K562 (cell line): ENCODE results near the gene GABRR3. TPM values are rescaled to one million over a fixed set of nuclear protein-coding genes. Genes with fewer than 3 reads are reported as not detected.

Experiments
- ATAC-seq: fragments of 200-7000 bp; cut with Tn5 transposase; 3 replicates; pipeline ENCODE4 v1.9.1; 2020; ENCODE audit warnings: moderate library complexity
- BruUV-seq: library from RNA; stranded (reverse); fragments of 400-500 nt; replicated peaks from 2 replicates; lab custom pipeline; 2021; lab: Mats Ljungman, UMichigan
- CTCF ChIA-PET: fragments of 300-600 bp; formaldehyde crosslinking; extraction: SDS; loops from one replicate; lab custom pipeline; 2021; ENCODE audit warnings: low intra/inter-chr PET ratio; lab: Yijun Ruan, JAX
- POLR2A ChIA-PET: fragments of 300-600, 350-650 bp; sonication (Branson Sonifier 250); formaldehyde crosslinking; extraction: SDS; loops from one replicate; lab custom pipeline; 2021; ENCODE audit warnings: antibody characterized with exemption, inconsistent platforms; lab: Yijun Ruan, JAX
- DNase-seq, 4 experiments: peaks; one replicate each; pipeline versions ENCODE4 v3.0.0 to v3.0.0-alpha.2; 2011 to 2018; ENCODE audit warnings: low spot score in 3 of 4, mixed read lengths in 3 of 4; ENCODE audit errors: extremely low read depth in 1 of 4
- FAIRE-seq: peaks from 2 replicates; lab custom pipeline; 2011; peaks lifted over from hg19 to GRCh38; lab: Jason Lieb, UNC
- H2AFZ ChIP-seq: 2 replicates; pipeline ENCODE4 v1.6.0; 2011; ENCODE audit warnings: low read depth, low read length, control low read depth, inconsistent platforms
- H3K27ac ChIP-seq: fragments of 200-600 bp; 3 replicates; pipeline ENCODE4 v1.8.0; 2011; ENCODE audit warnings: low read depth, mild to moderate bottlenecking, control low read depth, inconsistent platforms, low read length, moderate library complexity, mixed read lengths; ENCODE audit errors: extremely low read depth
- H3K27me3 ChIP-seq, 2 experiments: fragments of 300-600 bp in 1 of 2; 2 replicates in 1 of 2; 3 replicates in 1 of 2; pipeline versions ENCODE4 v1.6.0 to v1.8.0; 2011; ENCODE audit warnings: inconsistent platforms in 2 of 2, low read length in 2 of 2, mild to moderate bottlenecking in 1 of 2, mixed read lengths in 1 of 2, moderate library complexity in 1 of 2; ENCODE audit not compliant: control insufficient read depth in 2 of 2, insufficient read depth in 2 of 2
- H3K36me3 ChIP-seq: fragments of 300-600 bp; 3 replicates; pipeline ENCODE4 v1.8.0; 2011; ENCODE audit warnings: mild to moderate bottlenecking, low read length, inconsistent platforms; ENCODE audit not compliant: control insufficient read depth, insufficient read depth
- H3K4me1 ChIP-seq, 2 experiments: fragments of 200-600 bp in 1 of 2; replicated peaks in 1 of 2; 2 replicates in 1 of 2; 3 replicates in 1 of 2; pipeline versions ENCODE4 v1.5.1 to v1.8.0; 2011; ENCODE audit warnings: inconsistent platforms in 2 of 2, low read length in 2 of 2, mild to moderate bottlenecking in 1 of 2, mixed read lengths in 1 of 2, moderate library complexity in 1 of 2; ENCODE audit not compliant: control insufficient read depth in 2 of 2, insufficient read depth in 2 of 2
- H3K4me2 ChIP-seq: 2 replicates; pipeline ENCODE4 v1.6.1; 2011; ENCODE audit warnings: low read length, control low read depth, inconsistent platforms, mixed read lengths; ENCODE audit not compliant: insufficient read depth
- H3K4me3 ChIP-seq: fragments of 200-600 bp; sonication (generic), shearing (Covaris generic); 2 replicates; pipeline ENCODE4 v1.5.1; 2016; ENCODE audit warnings: control low read depth, inconsistent platforms
- H3K79me2 ChIP-seq: fragments of 200-600 bp; 3 replicates; pipeline ENCODE4 v1.8.0; 2011; ENCODE audit warnings: low read length, inconsistent platforms; ENCODE audit not compliant: control insufficient read depth, insufficient read depth
- H3K9ac ChIP-seq, 2 experiments: 2 replicates each; pipeline versions ENCODE4 v1.6.0 to v1.6.1; 2011; ENCODE audit warnings: low read depth in 2 of 2, low read length in 2 of 2, control low read depth in 1 of 2, inconsistent platforms in 1 of 2, mild to moderate bottlenecking in 1 of 2, mixed read lengths in 1 of 2; ENCODE audit not compliant: insufficient read depth in 1 of 2
- H3K9me1 ChIP-seq: one replicate; pipeline ENCODE4 v1.6.0; 2011; ENCODE audit warnings: inconsistent platforms, mild to moderate bottlenecking, low read length, moderate library complexity; ENCODE audit not compliant: control insufficient read depth, insufficient read depth
- H3K9me3 ChIP-seq: replicated peaks from 2 replicates; pipeline ENCODE4 v1.5.1; 2011; ENCODE audit warnings: low read depth, low read length, inconsistent platforms; ENCODE audit not compliant: control insufficient read depth, insufficient read depth
- H4K20me1 ChIP-seq: replicated peaks from 2 replicates; pipeline ENCODE4 v1.6.1; 2011; ENCODE audit warnings: low read length, inconsistent platforms, mixed read lengths; ENCODE audit not compliant: control insufficient read depth, insufficient read depth
- SP1 ChIP-seq: sonication (generic); formaldehyde crosslinking; IDR thresholded peaks from 2 replicates; pipeline ENCODE4 v1.8.1; 2022; ENCODE audit warnings: mild to moderate bottlenecking, missing genetic modification reagents
- ZNF184 ChIP-seq: sonication (generic); formaldehyde crosslinking; IDR thresholded peaks from 2 replicates; pipeline ENCODE4 v1.5.0; 2020; ENCODE audit warnings: missing genetic modification reagents
- ZNF407 ChIP-seq: fragments of 450-650 bp; IDR thresholded peaks from 2 replicates; pipeline ENCODE4 v1.6.1; 2016; ENCODE audit warnings: low read depth
- WGBS: fragments of 100-300 bp; shearing (Covaris generic); methylation state at CpG from one replicate; pipeline ENCODE4 v1.1.6; 2016; ENCODE audit warnings: low coverage, mixed read lengths; ENCODE audit not compliant: insufficient coverage; ENCODE audit errors: missing lambda C conversion rate; 5-methylcytosine and 5-hydroxymethylcytosine counted together
- in situ Hi-C: fragments of 300-500 bp; cut with MboI; formaldehyde crosslinking; loops from 4 replicates; pipeline ENCODE4 v1.15.0; 2018; ENCODE audit warnings: inconsistent platforms, mixed read lengths
- intact Hi-C: fragments of 100-400 bp; cut with micrococcal nuclease; formaldehyde crosslinking; loops from 2 replicates; pipeline ENCODE4 v1.14.2; 2022
- polyA plus RNA-seq, 8 experiments: library from polyadenylated mRNA; depleted of rRNA in 4 of 8; stranded (reverse) in 5 of 8; unstranded in 3 of 8; fragments of >200 nt; fragmentation: Nextera tagmentation in 2 of 8; fragmentation: Illumina TruSeq in 1 of 8; extraction: Ambion mirVana in 2 of 8; extraction: Trizol in 1 of 8; gene quantifications; 2 replicates each; pipeline versions ENCODE4 v1.2.1 to v1.2.3, GENCODE V29; 2011 to 2014; ENCODE audit warnings: inconsistent platforms in 1 of 8, missing spikeins in 1 of 8
- total RNA-seq, 7 experiments: library from RNA; depleted of rRNA in 6 of 7; stranded (reverse); fragments of >200 nt in 6 of 7; fragmentation: Illumina TruSeq in 2 of 7; extraction: Trizol in 2 of 7; gene quantifications; 2 replicates each; pipeline versions ENCODE4 v1.2.1 to v1.2.3, GENCODE V29; 2011 to 2021; ENCODE audit warnings: low replicate concordance in 1 of 7

GABRR3 gene
- total and polyA plus RNA-seq, 9 of the 15 experiments (the other 6 are each of a cell fraction or from before 2014, with no cell fraction given), result not detected

DNA sequence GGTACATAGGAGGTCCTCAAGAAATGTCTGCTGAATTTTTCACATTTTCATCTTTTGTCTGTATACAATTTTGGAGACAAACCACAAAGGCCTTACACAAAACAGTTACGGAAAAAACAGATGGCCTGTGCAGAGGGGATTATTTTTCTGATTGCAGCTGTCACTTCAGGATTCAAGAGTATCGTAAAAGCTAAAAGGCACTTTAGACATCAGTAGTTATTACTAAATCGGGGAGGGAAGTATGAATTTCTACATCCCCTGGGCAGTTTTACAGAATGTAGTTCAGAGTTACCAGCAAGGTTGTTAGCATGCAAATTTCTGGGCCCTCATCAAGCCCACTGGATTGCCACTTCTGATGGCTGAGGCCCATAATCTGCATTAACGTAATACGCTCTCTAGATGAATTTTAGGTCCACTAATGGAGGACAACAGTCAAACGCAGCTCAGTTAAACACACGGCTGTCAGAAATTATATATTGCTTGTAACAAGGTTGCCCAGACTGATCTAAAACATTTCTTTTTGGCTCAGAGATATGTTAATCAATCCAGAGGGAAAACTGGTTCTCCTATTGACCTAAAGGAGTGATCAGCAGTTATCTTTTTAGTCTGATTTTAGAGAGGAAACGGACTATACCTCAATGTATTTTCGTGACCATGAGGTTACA, 64.0 kb downstream of the GABRR3 start:
- TSS peak; percentile 57 for BruUV-seq
- intact Hi-C loops, result loop anchor here (5.0 kb wide), 1 partner anchor 59 kb away; no protein-coding TSS in a partner anchor
- Histone ChIP-seq H3K4me3 (peak overlapping the region; percentile 62), H3K79me2 (peaks cover 42% of the 10 kb centered on the region), H4K20me1 (no peaks in the 10 kb centered on the region), H3K9ac (peak overlapping the region; percentile 68 to 95), H3K27me3 (no peaks in the 10 kb centered on the region), H3K4me1 (peaks cover 0 to 11% of the 10 kb centered on the region in 2 experiments; a peak in 4 of 5 replicates), H3K36me3 (peaks cover 9% of the 10 kb centered on the region; the same call in 1 of the 3 replicates)
- ChIA-PET CTCF (no interaction called here), POLR2A (interaction anchor here (0.6 kb wide), 1 partner anchor 49 kb away, joined by 3 read pairs; no protein-coding TSS in a partner anchor)
- WGBS, result 11% methylated on average over 9 of the region's 9 CpGs
- ATAC-seq, result no peak
- TF ChIP-seq ZNF184 (CRISPR knock-in tag) (no peak), ZNF407 (no peak), SP1 (no peak)
- TF ChIP-seq, all 486 proteins: peak for 0
- in situ Hi-C loops, result no loop called here
- H3K27ac ChIP-seq, result peak overlapping the region; percentile 25; the same call in 1 of the 3 replicates
- peak overlapping the region; percentile 93 for H3K4me2 ChIP-seq
- peak overlapping the region; percentile 79 for H2AFZ ChIP-seq
- peak; percentile 54 for FAIRE-seq
- no peaks in the 10 kb centered on the region for H3K9me1 ChIP-seq
- H3K9me3 ChIP-seq, result no peaks in the 10 kb centered on the region
- DNase-seq, result no peak
